Measurements from ENCODE around the gene TNNT3. TPM values are rescaled to one million over a fixed set of nuclear protein-coding genes. Genes with fewer than 3 reads are reported as not detected.

Gene TNNT3
- total RNA-seq, 1 experiment from 2014 or later = not detected

DNA sequence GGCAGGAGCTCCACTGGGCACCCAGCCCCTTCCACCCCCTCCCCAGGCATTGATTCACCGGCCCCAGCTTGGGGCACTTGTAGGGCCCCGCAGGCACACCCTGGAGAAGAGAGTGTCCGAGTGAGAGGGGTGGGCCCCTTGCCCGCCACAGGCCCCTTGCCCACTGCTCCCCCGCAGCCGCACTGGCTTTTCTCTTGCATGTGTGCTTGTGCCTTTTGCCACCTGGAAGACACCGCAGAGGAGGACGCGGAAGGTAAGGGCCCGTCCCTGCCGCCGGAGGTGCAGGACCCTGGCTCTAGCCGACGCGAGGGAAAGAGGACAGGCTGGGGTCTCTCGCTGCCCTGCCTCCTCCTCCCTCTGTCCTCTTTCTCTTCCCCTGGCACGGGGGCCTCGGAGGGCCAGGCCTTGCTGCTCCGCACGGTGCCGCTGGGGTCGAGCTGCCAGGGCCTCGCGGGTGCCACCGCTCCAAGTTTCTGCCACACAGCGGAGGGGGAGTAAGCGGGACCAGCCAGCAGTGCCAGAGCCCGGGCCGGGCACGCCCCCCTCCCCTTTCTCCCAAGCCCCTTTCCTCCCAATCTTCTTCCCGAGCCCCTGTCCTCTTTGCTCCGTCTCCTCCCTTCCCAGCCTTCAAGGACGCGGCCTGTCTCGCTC is 9.5 kb downstream of the TNNT3 start:
- Mint-ChIP-seq H3K9me3 (no peaks in the 10 kb centered on the region), H3K4me1 (peaks cover 0 to 6% of the 10 kb centered on the region in 2 experiments; a peak in 1 of 4 replicates), H3K27ac (no peak overlapping the region), H3K36me3 (ENCODE audit: insufficient read depth in 1 of 3, low read depth in 3 of 3) (no peaks in the 10 kb centered on the region), H3K27me3 (ENCODE audit: low read depth) (peaks cover 18% of the 10 kb centered on the region), H3K4me3 (no peak overlapping the region)
- H3K4me2 ChIP-seq (ENCODE audit: insufficient read depth, insufficient read length, low read length) = no peak overlapping the region
- no peak overlapping the region for H3K14ac ChIP-seq (ENCODE audit: insufficient read depth, low read length)
- no peak overlapping the region for H2BK5ac ChIP-seq (ENCODE audit: insufficient read length, low read length)
- H2BK12ac ChIP-seq (ENCODE audit: insufficient read length, low read depth, low read length) = no peak overlapping the region
- no peaks in the 10 kb centered on the region for H3K4me1 ChIP-seq (ENCODE audit: insufficient read depth, low read length)
- no peak overlapping the region for H4K91ac ChIP-seq (ENCODE audit: insufficient read length, low read depth, low read length)
- H3K27ac ChIP-seq (ENCODE audit: insufficient read length, low read depth, low read length) = no peak overlapping the region
- no peaks in the 10 kb centered on the region for H3K9me3 ChIP-seq (ENCODE audit: control insufficient read depth, low read depth, low read length)
- H3K79me2 ChIP-seq (ENCODE audit: insufficient read depth, low read length) = no peaks in the 10 kb centered on the region
- no peak overlapping the region for H3K9ac ChIP-seq (ENCODE audit: extremely low read depth, insufficient read length, low read length)
- WGBS (ENCODE audit: extremely low coverage, insufficient read length, low lambda C conversion rate) = no CpG with 5 or more reads among the region's 35 CpGs
- H3K23ac ChIP-seq (ENCODE audit: insufficient read length, low read depth, low read length) = no peak overlapping the region
- H2BK120ac ChIP-seq (ENCODE audit: low read depth, low read length, poor library complexity, severe bottlenecking) = no peak overlapping the region
- H4K8ac ChIP-seq (replicated peaks; ENCODE audit: insufficient read length, low read depth, low read length) = no peak overlapping the region
- H3T11ph ChIP-seq (ENCODE audit: low read length) = no peak overlapping the region
- H3K23me2 ChIP-seq (ENCODE audit: insufficient read length, low read depth, low read length, poor library complexity, severe bottlenecking) = peaks cover 3% of the 10 kb centered on the region
- no peaks in the 10 kb centered on the region for H4K20me1 ChIP-seq (ENCODE audit: control insufficient read depth, insufficient read depth, insufficient read length)
- no peak overlapping the region for H2AK5ac ChIP-seq (ENCODE audit: insufficient read length, low read length)
- H2BK20ac ChIP-seq (ENCODE audit: low read depth, low read length, poor library complexity, severe bottlenecking) = no peak overlapping the region
- no peak overlapping the region for H3K4ac ChIP-seq (ENCODE audit: low read depth, low read length)
- no peak overlapping the region for H3K18ac ChIP-seq (ENCODE audit: insufficient read length, low read depth, low read length)
- TF ChIP-seq, protein P1, sequence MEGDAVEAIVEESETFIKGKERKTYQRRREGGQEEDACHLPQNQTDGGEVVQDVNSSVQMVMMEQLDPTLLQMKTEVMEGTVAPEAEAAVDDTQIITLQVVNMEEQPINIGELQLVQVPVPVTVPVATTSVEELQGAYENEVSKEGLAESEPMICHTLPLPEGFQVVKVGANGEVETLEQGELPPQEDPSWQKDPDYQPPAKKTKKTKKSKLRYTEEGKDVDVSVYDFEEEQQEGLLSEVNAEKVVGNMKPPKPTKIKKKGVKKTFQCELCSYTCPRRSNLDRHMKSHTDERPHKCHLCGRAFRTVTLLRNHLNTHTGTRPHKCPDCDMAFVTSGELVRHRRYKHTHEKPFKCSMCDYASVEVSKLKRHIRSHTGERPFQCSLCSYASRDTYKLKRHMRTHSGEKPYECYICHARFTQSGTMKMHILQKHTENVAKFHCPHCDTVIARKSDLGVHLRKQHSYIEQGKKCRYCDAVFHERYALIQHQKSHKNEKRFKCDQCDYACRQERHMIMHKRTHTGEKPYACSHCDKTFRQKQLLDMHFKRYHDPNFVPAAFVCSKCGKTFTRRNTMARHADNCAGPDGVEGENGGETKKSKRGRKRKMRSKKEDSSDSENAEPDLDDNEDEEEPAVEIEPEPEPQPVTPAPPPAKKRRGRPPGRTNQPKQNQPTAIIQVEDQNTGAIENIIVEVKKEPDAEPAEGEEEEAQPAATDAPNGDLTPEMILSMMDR (conservative IDR thresholded peaks at IDR 0.05) = no peak
- H3K27me3 ChIP-seq (ENCODE audit: insufficient read depth, low read length) = no peaks in the 10 kb centered on the region
- no peak overlapping the region for H4K5ac ChIP-seq (ENCODE audit: insufficient read length, low read depth, low read length)
- no peaks in the 10 kb centered on the region for H3K79me1 ChIP-seq (ENCODE audit: insufficient read depth, low read depth, low read length, poor library complexity, severe bottlenecking)
- H2BK15ac ChIP-seq (ENCODE audit: low read depth, low read length) = no peak overlapping the region
- H3K56ac ChIP-seq (ENCODE audit: insufficient read length, low read depth, low read length) = no peak overlapping the region
- no peak overlapping the region for H2AFZ ChIP-seq (ENCODE audit: low read length)
- no peak for DNase-seq
